SJSA1 (cell line): Measurements from ENCODE around the gene TTC13. TPM values are rescaled to one million over a fixed set of nuclear protein-coding genes. Genes with fewer than 3 reads are reported as not detected.

Experiments
- DNase-seq, 2 experiments: peaks; one replicate each; pipeline ENCODE4 v3.0.0-alpha.2; 2015 to 2020; ENCODE audit warnings: low spot score in 2 of 2, low read depth in 1 of 2
- H3K27ac ChIP-seq: fragments of 250-450 bp; sonication (Bioruptor Pico); 2 replicates; pipeline ENCODE4 v1.5.1; 2020; ENCODE audit warnings: mild to moderate bottlenecking, moderate library complexity
- H3K27me3 ChIP-seq: fragments of 250-450 bp; sonication (Bioruptor Pico); replicated peaks from 2 replicates; pipeline ENCODE4 v1.5.1; 2020; ENCODE audit warnings: mild to moderate bottlenecking, moderate library complexity
- H3K36me3 ChIP-seq: fragments of 250-450 bp; sonication (Bioruptor Pico); 2 replicates; pipeline ENCODE4 v1.5.1; 2020; ENCODE audit warnings: mild to moderate bottlenecking
- H3K4me1 ChIP-seq: fragments of 250-450 bp; sonication (Bioruptor Pico); replicated peaks from 2 replicates; pipeline ENCODE4 v1.6.1; 2021; ENCODE audit warnings: mild to moderate bottlenecking
- H3K4me3 ChIP-seq: fragments of 250-450 bp; sonication (Bioruptor Pico); 2 replicates; pipeline ENCODE4 v1.5.1; 2020; ENCODE audit warnings: mild to moderate bottlenecking
- H3K9me3 ChIP-seq: fragments of 250-450 bp; sonication (Bioruptor Pico); replicated peaks from 2 replicates; pipeline ENCODE4 v1.5.1; 2020; ENCODE audit warnings: mild to moderate bottlenecking
- total RNA-seq: library from RNA; depleted of rRNA; stranded (reverse); fragments of >200 nt; shearing (Covaris generic); gene quantifications from 2 replicates; pipeline ENCODE4 v1.2.3, GENCODE V29; 2014

The TTC13 gene
- total RNA-seq, 1 experiment from 2014 or later: 9.9 TPM

- no peaks in the 10 kb centered on the region for H3K36me3 ChIP-seq
- H3K4me1 ChIP-seq: peaks cover 6% of the 10 kb centered on the region
- no peak overlapping the region for H3K27ac ChIP-seq
- H3K4me3 ChIP-seq: no peak overlapping the region
- H3K9me3 ChIP-seq: no peaks in the 10 kb centered on the region
- H3K27me3 ChIP-seq: no peaks in the 10 kb centered on the region
- no peak for DNase-seq
These were observed 100.6 kb downstream of the TTC13 start for GRCh38 chr1:230877924-230878590.

GRCh38 chr1:230877146-230877923 is 101.3 kb downstream of the TTC13 start:
- no peak for DNase-seq
- no peak overlapping the region for H3K27ac ChIP-seq
- no peaks in the 10 kb centered on the region for H3K9me3 ChIP-seq
- H3K36me3 ChIP-seq: no peaks in the 10 kb centered on the region
- H3K4me1 ChIP-seq: peaks cover 6% of the 10 kb centered on the region
- H3K27me3 ChIP-seq: no peaks in the 10 kb centered on the region
- H3K4me3 ChIP-seq: no peak overlapping the region

GRCh38 chr1:230876660-230877059 is 102.0 kb downstream of the TTC13 start:
- Histone ChIP-seq H3K4me3 (no peak overlapping the region), H3K4me1 (peaks cover 6% of the 10 kb centered on the region), H3K27ac (no peak overlapping the region), H3K9me3 (no peaks in the 10 kb centered on the region), H3K27me3 (no peaks in the 10 kb centered on the region), H3K36me3 (no peaks in the 10 kb centered on the region)
- no peak for DNase-seq

GRCh38 chr1:230875370-230875769 is 103.3 kb downstream of the TTC13 start:
- no peaks in the 10 kb centered on the region for H3K9me3 ChIP-seq
- no peak for DNase-seq
- no peaks in the 10 kb centered on the region for H3K27me3 ChIP-seq
- peaks cover 6% of the 10 kb centered on the region for H3K4me1 ChIP-seq
- H3K27ac ChIP-seq: no peak overlapping the region
- H3K36me3 ChIP-seq: no peaks in the 10 kb centered on the region
- H3K4me3 ChIP-seq: no peak overlapping the region

GRCh38 chr1:230870916-230871315 is 107.7 kb downstream of the TTC13 start:
- H3K4me1 ChIP-seq: peaks cover 25% of the 10 kb centered on the region
- no peak overlapping the region for H3K27ac ChIP-seq
- DNase-seq: no peak
- H3K9me3 ChIP-seq: no peaks in the 10 kb centered on the region
- H3K27me3 ChIP-seq: no peaks in the 10 kb centered on the region
- no peak overlapping the region for H3K4me3 ChIP-seq
- peaks cover 9% of the 10 kb centered on the region for H3K36me3 ChIP-seq

GRCh38 chr1:230869500-230869899 is 109.2 kb downstream of the TTC13 start:
- H3K4me1 ChIP-seq: peaks cover 31% of the 10 kb centered on the region
- H3K27ac ChIP-seq: peak overlapping the region; percentile 90
- peaks cover 21% of the 10 kb centered on the region for H3K36me3 ChIP-seq
- DNase-seq: peak in 1 of 2 experiments; percentile 71
- no peak overlapping the region for H3K4me3 ChIP-seq
- H3K27me3 ChIP-seq: no peaks in the 10 kb centered on the region
- H3K9me3 ChIP-seq: no peaks in the 10 kb centered on the region

- peak overlapping the region; percentile 97 for H3K4me3 ChIP-seq
- H3K9me3 ChIP-seq: no peaks in the 10 kb centered on the region
- DNase-seq: peak; percentile 69 to 71
- H3K27me3 ChIP-seq: no peaks in the 10 kb centered on the region
- peaks cover 31% of the 10 kb centered on the region for H3K4me1 ChIP-seq
- H3K27ac ChIP-seq: peak overlapping the region; percentile 90
- H3K36me3 ChIP-seq: peaks cover 21% of the 10 kb centered on the region
These were observed 109.8 kb downstream of the TTC13 start for GRCh38 chr1:230868736-230869385.

- Histone ChIP-seq H3K27me3 (no peaks in the 10 kb centered on the region), H3K36me3 (peaks cover 21% of the 10 kb centered on the region), H3K4me1 (peaks cover 35% of the 10 kb centered on the region), H3K9me3 (no peaks in the 10 kb centered on the region), H3K27ac (peak within 1 kb of the TSS; percentile 90), H3K4me3 (peak within 1 kb of the TSS; percentile 97)
- DNase-seq: peak; percentile 74 to 77
These were observed 110.5 kb downstream of the TTC13 start, which contains the start of gene C1orf198 for GRCh38 chr1:230867903-230868735. Gene C1orf198, minus strand, starts transcription at chr1:230868521. Its CDS starts 9 bp downstream, at chr1:230868512.

- H3K9me3 ChIP-seq: no peaks in the 10 kb centered on the region
- peak overlapping the region; percentile 27 for H3K27ac ChIP-seq
- peak in 1 of 2 experiments; percentile 47 for DNase-seq
- peaks cover 43% of the 10 kb centered on the region for H3K4me1 ChIP-seq
- H3K4me3 ChIP-seq: peak overlapping the region; percentile 97
- peaks cover 21% of the 10 kb centered on the region for H3K36me3 ChIP-seq
- no peaks in the 10 kb centered on the region for H3K27me3 ChIP-seq
These were observed 111.4 kb downstream of the TTC13 start for GRCh38 chr1:230867101-230867902.

- H3K9me3 ChIP-seq: no peaks in the 10 kb centered on the region
- DNase-seq: peak in 1 of 2 experiments; percentile 31
- no peaks in the 10 kb centered on the region for H3K27me3 ChIP-seq
- H3K4me1 ChIP-seq: peaks cover 52% of the 10 kb centered on the region
- peaks cover 28% of the 10 kb centered on the region for H3K36me3 ChIP-seq
- H3K4me3 ChIP-seq: peak overlapping the region; percentile 97
- H3K27ac ChIP-seq: peak overlapping the region; percentile 27
These were observed 112.2 kb downstream of the TTC13 start for GRCh38 chr1:230866171-230867070.

GRCh38 chr1:230865062-230865817 is 113.4 kb downstream of the TTC13 start:
- no peaks in the 10 kb centered on the region for H3K9me3 ChIP-seq
- no peak for DNase-seq
- H3K27ac ChIP-seq: no peak overlapping the region
- no peak overlapping the region for H3K4me3 ChIP-seq
- H3K4me1 ChIP-seq: peaks cover 64% of the 10 kb centered on the region
- peaks cover 38% of the 10 kb centered on the region for H3K36me3 ChIP-seq
- H3K27me3 ChIP-seq: no peaks in the 10 kb centered on the region
